SK-N-SH (cell line): ENCODE measurements around the gene CHID1. TPM values are rescaled to one million over a fixed set of nuclear protein-coding genes. Genes with fewer than 3 reads are reported as not detected.

ENCODE experiments used
- CTCF ChIA-PET: fragments of 300-600, 350-600 bp; formaldehyde crosslinking; extraction: SDS; loops from one replicate; lab custom pipeline; 2021; lab: Yijun Ruan, JAX
- POLR2A ChIA-PET: fragments of 350-600 bp; sonication (Branson Sonifier 250); formaldehyde crosslinking; extraction: SDS; loops from one replicate; lab custom pipeline; 2020; ENCODE audit warnings: antibody characterized with exemption, inconsistent platforms; lab: Yijun Ruan, JAX
- DNase-seq: peaks from one replicate; pipeline ENCODE4 v3.0.0; 2012
- H2AFZ ChIP-seq: fragments of 200-600 bp; sonication (generic); 2 replicates; pipeline ENCODE4 v1.8.1; 2016; ENCODE audit warnings: antibody characterized with exemption, mild to moderate bottlenecking, low read depth
- H3F3A ChIP-seq: fragments of 200-600 bp; sonication (generic); replicated peaks from 2 replicates; pipeline ENCODE3; 2016; ENCODE audit warnings: antibody characterized with exemption, mild to moderate bottlenecking; ENCODE audit not compliant: insufficient read depth
- H3K27ac ChIP-seq, 2 experiments: fragments of 200-500 bp in 1 of 2; fragments of 200-600 bp in 1 of 2; sonication (Bioruptor generic) in 1 of 2; sonication (generic), shearing (Covaris generic) in 1 of 2; 2 replicates each; pipeline versions ENCODE4 v1.5.1 to v1.6.1; 2014 to 2016; ENCODE audit warnings: low read depth in 2 of 2, inconsistent platforms in 1 of 2, low read length in 1 of 2, mild to moderate bottlenecking in 1 of 2, mixed read lengths in 1 of 2
- H3K27me3 ChIP-seq: fragments of 200-600 bp; sonication (generic), shearing (Covaris generic); 2 replicates; pipeline ENCODE4 v1.6.1; 2016; ENCODE audit warnings: mixed run types; ENCODE audit not compliant: insufficient read depth
- H3K36me3 ChIP-seq, 2 experiments: fragments of 200-500 bp in 1 of 2; fragments of 200-600 bp in 1 of 2; sonication (Bioruptor generic) in 1 of 2; sonication (generic) in 1 of 2; replicated peaks in 1 of 2; 2 replicates each; pipeline versions ENCODE3 to v1.5.1; 2014 to 2016; ENCODE audit warnings: low read length in 1 of 2, mild to moderate bottlenecking in 1 of 2; ENCODE audit not compliant: insufficient read depth in 2 of 2, control insufficient read depth in 1 of 2
- H3K4me1 ChIP-seq, 2 experiments: fragments of 200-500 bp in 1 of 2; fragments of 200-600 bp in 1 of 2; sonication (Bioruptor generic) in 1 of 2; sonication (generic), shearing (Covaris generic) in 1 of 2; 2 replicates each; pipeline versions ENCODE4 v1.5.1 to v1.6.1; 2014 to 2016; ENCODE audit warnings: low read depth in 1 of 2, low read length in 1 of 2, mixed run types in 1 of 2; ENCODE audit not compliant: insufficient read depth in 2 of 2, control insufficient read depth in 1 of 2
- H3K4me2 ChIP-seq: fragments of 200-600 bp; sonication (generic), shearing (Covaris generic); 2 replicates; pipeline ENCODE4 v1.6.1; 2017; ENCODE audit warnings: mixed run types
- H3K4me3 ChIP-seq, 2 experiments: fragments of 200-500 bp in 1 of 2; fragments of 200-600 bp in 1 of 2; sonication (Bioruptor generic) in 1 of 2; sonication (generic), shearing (Covaris generic) in 1 of 2; 2 replicates each; pipeline versions ENCODE4 v1.5.1 to v1.8.1; 2014 to 2016; ENCODE audit warnings: low read depth in 2 of 2, inconsistent platforms in 1 of 2, low read length in 1 of 2, mild to moderate bottlenecking in 1 of 2, mixed read lengths in 1 of 2, moderate library complexity in 1 of 2
- H3K79me2 ChIP-seq: fragments of 200-600 bp; sonication (generic); 2 replicates; pipeline ENCODE4 v1.8.1; 2017; ENCODE audit warnings: mild to moderate bottlenecking; ENCODE audit not compliant: insufficient read depth
- H3K9ac ChIP-seq: fragments of 200-600 bp; sonication (generic); 2 replicates; pipeline ENCODE4 v1.6.1; 2017; ENCODE audit warnings: mixed run types
- H3K9me2 ChIP-seq: fragments of 200-600 bp; sonication (generic); 2 replicates; pipeline ENCODE4 v1.6.1; 2017; ENCODE audit warnings: mixed run types
- H3K9me3 ChIP-seq: fragments of 200-600 bp; sonication (generic); 2 replicates; pipeline ENCODE4 v1.6.1; 2017; ENCODE audit warnings: mixed run types, mild to moderate bottlenecking, moderate library complexity
- H4K20me1 ChIP-seq: fragments of 200-600 bp; sonication (generic); 2 replicates; pipeline ENCODE4 v1.6.1; 2017; ENCODE audit warnings: mild to moderate bottlenecking, mixed run types; ENCODE audit not compliant: insufficient read depth
- CTCF ChIP-seq: fragments of 200-600 bp; sonication (generic); IDR thresholded peaks from 2 replicates; pipeline ENCODE4 v1.6.1; 2017; ENCODE audit warnings: antibody characterized with exemption, mild to moderate bottlenecking, moderate library complexity
- ELF1 ChIP-seq: IDR thresholded peaks from 2 replicates; pipeline ENCODE4 v1.4.0; 2012
- EP300 ChIP-seq, 2 experiments: IDR thresholded peaks; 2 replicates each; pipeline versions ENCODE4 v1.4.0 to v1.6.1; 2012; ENCODE audit warnings: borderline replicate concordance in 1 of 2, low read depth in 1 of 2, low read length in 1 of 2
- EZH2phosphoT487 ChIP-seq: fragments of 200-600 bp; sonication (generic); IDR thresholded peaks from 2 replicates; pipeline ENCODE4 v1.6.1; 2017; ENCODE audit warnings: low read depth, mixed run types, mild to moderate bottlenecking, antibody characterized with exemption, moderate library complexity, borderline replicate concordance
- FOSL2 ChIP-seq: IDR thresholded peaks from 2 replicates; pipeline ENCODE4 v1.4.0; 2012; ENCODE audit warnings: low read depth, mild to moderate bottlenecking, moderate library complexity, borderline replicate concordance
- FOXJ3 ChIP-seq: sonication (generic); formaldehyde crosslinking; IDR thresholded peaks from 2 replicates; pipeline ENCODE4 v1.5.1; 2020; ENCODE audit warnings: mild to moderate bottlenecking, missing genetic modification reagents
- GABPA ChIP-seq: IDR thresholded peaks from 2 replicates; pipeline ENCODE4 v1.4.0; 2012; ENCODE audit warnings: low read depth, mild to moderate bottlenecking
- GATA2 ChIP-seq: sonication (generic); formaldehyde crosslinking; IDR thresholded peaks from 2 replicates; pipeline ENCODE4 v1.5.0; 2020; ENCODE audit warnings: mild to moderate bottlenecking, missing genetic modification reagents
- JUND ChIP-seq: IDR thresholded peaks from 2 replicates; pipeline ENCODE4 v1.4.0; 2012
- MEF2A ChIP-seq: IDR thresholded peaks from 2 replicates; pipeline ENCODE4 v1.4.0; 2012; ENCODE audit warnings: low read depth, borderline replicate concordance
- MXI1 ChIP-seq: IDR thresholded peaks from 2 replicates; pipeline ENCODE4 v1.6.1; 2012; ENCODE audit warnings: mild to moderate bottlenecking, low read depth, low read length, improper control_type of control experiment
- NFIC ChIP-seq: IDR thresholded peaks from 2 replicates; pipeline ENCODE4 v1.4.0; 2012; ENCODE audit warnings: borderline replicate concordance
- NRF1 ChIP-seq: IDR thresholded peaks from 2 replicates; pipeline ENCODE4 v1.6.1; 2012; ENCODE audit warnings: low read depth, mild to moderate bottlenecking, low read length
- RAD21 ChIP-seq: IDR thresholded peaks from 2 replicates; pipeline ENCODE4 v1.6.1; 2012; ENCODE audit warnings: mild to moderate bottlenecking, low read length
- RCOR1 ChIP-seq: fragments of 150-350 bp; IDR thresholded peaks from 2 replicates; pipeline ENCODE4 v1.6.1; 2017; ENCODE audit warnings: antibody characterized with exemption, low read length
- SIN3A ChIP-seq: IDR thresholded peaks from 2 replicates; pipeline ENCODE4 v1.6.1; 2012; ENCODE audit warnings: low read depth, mild to moderate bottlenecking, low read length, moderate library complexity, borderline replicate concordance
- SMC3 ChIP-seq: IDR thresholded peaks from 2 replicates; pipeline ENCODE4 v1.6.1; 2012; ENCODE audit warnings: low read depth, low read length, improper control_type of control experiment
- TAF1 ChIP-seq: IDR thresholded peaks from 2 replicates; pipeline ENCODE4 v1.6.1; 2012; ENCODE audit warnings: low read depth, mild to moderate bottlenecking, low read length, moderate library complexity, borderline replicate concordance
- YY1 ChIP-seq: IDR thresholded peaks from 2 replicates; pipeline ENCODE4 v1.4.0; 2012; ENCODE audit warnings: low read depth, mild to moderate bottlenecking
- WGBS: methylation state at CpG from one replicate; pipeline ENCODE4 v1.1.6; 2017; ENCODE audit warnings: low lambda C conversion rate; 5-methylcytosine and 5-hydroxymethylcytosine counted together
- polyA plus RNA-seq, 3 experiments: library from polyadenylated mRNA; depleted of rRNA; stranded (reverse); fragments of >200 nt; gene quantifications; 2 replicates each; pipeline ENCODE4 v1.2.3, GENCODE V29; 2012
- TF ChIP-seq, protein P1 (sequence below): IDR thresholded peaks from 2 replicates; pipeline ENCODE4 v1.4.0; 2012; ENCODE audit warnings: low read depth, borderline replicate concordance
- TF ChIP-seq, protein P2 (sequence below): IDR thresholded peaks from 2 replicates; pipeline ENCODE4 v1.6.1; 2012; ENCODE audit warnings: mild to moderate bottlenecking, low read depth, low read length, moderate library complexity
- TF ChIP-seq, protein P3 (sequence below): IDR thresholded peaks from 2 replicates; pipeline ENCODE4 v1.4.0; 2012; ENCODE audit warnings: low read depth
- TF ChIP-seq, protein P4 (sequence below): fragments of 150-350 bp; IDR thresholded peaks from 2 replicates; pipeline ENCODE4 v1.6.1; 2017; ENCODE audit warnings: antibody characterized with exemption, low read length, low read depth, borderline replicate concordance
- TF ChIP-seq, protein P5 (sequence below): fragments of 150-350 bp; IDR thresholded peaks from 2 replicates; pipeline ENCODE4 v1.6.1; 2016; ENCODE audit warnings: mild to moderate bottlenecking, low read depth, low read length

CHID1 gene
- polyA plus RNA-seq, 1 of the 3 experiments (the other 2 are of a cell fraction): 231 TPM

GRCh38 chr11:925496-926301 is 15.1 kb upstream of the CHID1 start, which contains the start of gene AP2A2:
Gene AP2A2, plus strand, starts transcription at chr11:925870. Its CDS starts 152 bp downstream, at chr11:926022.
- peaks cover 45% of the 10 kb centered on the region for H3K79me2 ChIP-seq
- H3K36me3 ChIP-seq: peaks cover 8 to 9% of the 10 kb centered on the region in 2 experiments
- ChIA-PET POLR2A (interaction anchor here (0.6 kb wide), 1 partner anchor 15 kb away, joined by 3 read pairs; the partner anchor contains the start of gene CHID1), CTCF (interaction anchor here (0.6 to 3.6 kb wide), 21 partner anchors 9 to 125 kb away, joined by 3 to 27 read pairs (median 4); partner anchors contain the start of genes CD151 and CHID1)
- no peaks in the 10 kb centered on the region for H3K27me3 ChIP-seq
- peak within 1 kb of the TSS; percentile 17; the same call in 1 of the 2 replicates for H2AFZ ChIP-seq
- no peaks in the 10 kb centered on the region for H3K9me2 ChIP-seq
- 7% methylated on average over 13 of the region's 124 CpGs for WGBS
- H3K9ac ChIP-seq: peak within 1 kb of the TSS; percentile 77
- H3K9me3 ChIP-seq: no peaks in the 10 kb centered on the region
- H3K27ac ChIP-seq: peak within 1 kb of the TSS; percentile 64 to 92; a peak in 3 of 4 replicates
- peaks cover 8% of the 10 kb centered on the region for H3F3A ChIP-seq
- peaks cover 37% of the 10 kb centered on the region for H4K20me1 ChIP-seq
- peak; percentile 99 for DNase-seq
- peak within 1 kb of the TSS; percentile 69 to 82 for H3K4me3 ChIP-seq
- H3K4me1 ChIP-seq: peaks cover 0 to 31% of the 10 kb centered on the region in 2 experiments; a peak in 1 of 4 replicates
- peak within 1 kb of the TSS; percentile 76 for H3K4me2 ChIP-seq
- TF ChIP-seq SMC3 (peak; percentile 46), TAF1 (peak; percentile 60), GATA2 (no peak), RAD21 (peak; percentile 25; the same call in 1 of the 2 replicates), YY1 (no peak), NRF1 (peak; percentile 69), FOSL2 (no peak), ELF1 (no peak), JUND (no peak), FOXJ3 (CRISPR knock-in tag) (no peak), EP300 (IDR thresholded peaks at IDR 0.05; ENCODE audit: borderline replicate concordance in 1 of 2, low read depth in 1 of 2, low read length in 1 of 2) (no peak), EZH2phosphoT487 (no peak), SIN3A (peak; percentile 15; the same call in 1 of the 2 replicates), MXI1 (peak; percentile 26; the same call in 1 of the 2 replicates), CTCF (peak; percentile 60), RCOR1 (peak; percentile 85), MEF2A (no peak), GABPA (no peak), NFIC (no peak)
- TF ChIP-seq, protein P1, sequence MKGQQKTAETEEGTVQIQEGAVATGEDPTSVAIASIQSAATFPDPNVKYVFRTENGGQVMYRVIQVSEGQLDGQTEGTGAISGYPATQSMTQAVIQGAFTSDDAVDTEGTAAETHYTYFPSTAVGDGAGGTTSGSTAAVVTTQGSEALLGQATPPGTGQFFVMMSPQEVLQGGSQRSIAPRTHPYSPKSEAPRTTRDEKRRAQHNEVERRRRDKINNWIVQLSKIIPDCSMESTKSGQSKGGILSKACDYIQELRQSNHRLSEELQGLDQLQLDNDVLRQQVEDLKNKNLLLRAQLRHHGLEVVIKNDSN: no peak
- TF ChIP-seq, protein P2, sequence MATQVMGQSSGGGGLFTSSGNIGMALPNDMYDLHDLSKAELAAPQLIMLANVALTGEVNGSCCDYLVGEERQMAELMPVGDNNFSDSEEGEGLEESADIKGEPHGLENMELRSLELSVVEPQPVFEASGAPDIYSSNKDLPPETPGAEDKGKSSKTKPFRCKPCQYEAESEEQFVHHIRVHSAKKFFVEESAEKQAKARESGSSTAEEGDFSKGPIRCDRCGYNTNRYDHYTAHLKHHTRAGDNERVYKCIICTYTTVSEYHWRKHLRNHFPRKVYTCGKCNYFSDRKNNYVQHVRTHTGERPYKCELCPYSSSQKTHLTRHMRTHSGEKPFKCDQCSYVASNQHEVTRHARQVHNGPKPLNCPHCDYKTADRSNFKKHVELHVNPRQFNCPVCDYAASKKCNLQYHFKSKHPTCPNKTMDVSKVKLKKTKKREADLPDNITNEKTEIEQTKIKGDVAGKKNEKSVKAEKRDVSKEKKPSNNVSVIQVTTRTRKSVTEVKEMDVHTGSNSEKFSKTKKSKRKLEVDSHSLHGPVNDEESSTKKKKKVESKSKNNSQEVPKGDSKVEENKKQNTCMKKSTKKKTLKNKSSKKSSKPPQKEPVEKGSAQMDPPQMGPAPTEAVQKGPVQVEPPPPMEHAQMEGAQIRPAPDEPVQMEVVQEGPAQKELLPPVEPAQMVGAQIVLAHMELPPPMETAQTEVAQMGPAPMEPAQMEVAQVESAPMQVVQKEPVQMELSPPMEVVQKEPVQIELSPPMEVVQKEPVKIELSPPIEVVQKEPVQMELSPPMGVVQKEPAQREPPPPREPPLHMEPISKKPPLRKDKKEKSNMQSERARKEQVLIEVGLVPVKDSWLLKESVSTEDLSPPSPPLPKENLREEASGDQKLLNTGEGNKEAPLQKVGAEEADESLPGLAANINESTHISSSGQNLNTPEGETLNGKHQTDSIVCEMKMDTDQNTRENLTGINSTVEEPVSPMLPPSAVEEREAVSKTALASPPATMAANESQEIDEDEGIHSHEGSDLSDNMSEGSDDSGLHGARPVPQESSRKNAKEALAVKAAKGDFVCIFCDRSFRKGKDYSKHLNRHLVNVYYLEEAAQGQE: no peak
- TF ChIP-seq, protein P3, sequence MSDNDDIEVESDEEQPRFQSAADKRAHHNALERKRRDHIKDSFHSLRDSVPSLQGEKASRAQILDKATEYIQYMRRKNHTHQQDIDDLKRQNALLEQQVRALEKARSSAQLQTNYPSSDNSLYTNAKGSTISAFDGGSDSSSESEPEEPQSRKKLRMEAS: peak; percentile 19; the same call in 1 of the 2 replicates
- TF ChIP-seq, protein P4, sequence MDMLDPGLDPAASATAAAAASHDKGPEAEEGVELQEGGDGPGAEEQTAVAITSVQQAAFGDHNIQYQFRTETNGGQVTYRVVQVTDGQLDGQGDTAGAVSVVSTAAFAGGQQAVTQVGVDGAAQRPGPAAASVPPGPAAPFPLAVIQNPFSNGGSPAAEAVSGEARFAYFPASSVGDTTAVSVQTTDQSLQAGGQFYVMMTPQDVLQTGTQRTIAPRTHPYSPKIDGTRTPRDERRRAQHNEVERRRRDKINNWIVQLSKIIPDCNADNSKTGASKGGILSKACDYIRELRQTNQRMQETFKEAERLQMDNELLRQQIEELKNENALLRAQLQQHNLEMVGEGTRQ: no peak
- TF ChIP-seq, protein P5, sequence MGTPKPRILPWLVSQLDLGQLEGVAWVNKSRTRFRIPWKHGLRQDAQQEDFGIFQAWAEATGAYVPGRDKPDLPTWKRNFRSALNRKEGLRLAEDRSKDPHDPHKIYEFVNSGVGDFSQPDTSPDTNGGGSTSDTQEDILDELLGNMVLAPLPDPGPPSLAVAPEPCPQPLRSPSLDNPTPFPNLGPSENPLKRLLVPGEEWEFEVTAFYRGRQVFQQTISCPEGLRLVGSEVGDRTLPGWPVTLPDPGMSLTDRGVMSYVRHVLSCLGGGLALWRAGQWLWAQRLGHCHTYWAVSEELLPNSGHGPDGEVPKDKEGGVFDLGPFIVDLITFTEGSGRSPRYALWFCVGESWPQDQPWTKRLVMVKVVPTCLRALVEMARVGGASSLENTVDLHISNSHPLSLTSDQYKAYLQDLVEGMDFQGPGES: no peak
